Lung (tissue), 12 donors: Measurements from ENCODE around the gene SPRR4. TPM values are rescaled to one million over a fixed set of nuclear protein-coding genes. Genes with fewer than 3 reads are reported as not detected.

Experiments used
- ATAC-seq: fragments of 200-7000 bp; cut with Tn5 transposase; one replicate; pipeline ENCODE4 v1.9.1; 2020; ENCODE audit warnings: moderate number of reproducible peaks; ENCODE audit not compliant: insufficient read depth, low FRiP score
- DNase-seq, 3 donors: peaks; one replicate each; pipeline ENCODE4 v3.0.0-alpha.2; 2013 to 2017
- H3K27ac ChIP-seq, 2 donors: one replicate each; pipeline ENCODE4 v1.5.1; 2013; ENCODE audit warnings: mild to moderate bottlenecking in 2 of 2, moderate library complexity in 2 of 2, control low read depth in 1 of 2, inconsistent platforms in 1 of 2, low read depth in 1 of 2, low read length in 1 of 2
- H3K27me3 ChIP-seq, 3 donors: one replicate each; pipeline ENCODE4 v1.5.1; 2013; ENCODE audit warnings: low read length in 2 of 3; ENCODE audit not compliant: control insufficient read depth in 3 of 3, insufficient read depth in 3 of 3
- H3K36me3 ChIP-seq, 4 donors: one replicate each; pipeline ENCODE4 v1.5.1; 2013; ENCODE audit warnings: low read length in 4 of 4, mild to moderate bottlenecking in 1 of 4, moderate library complexity in 1 of 4; ENCODE audit not compliant: control insufficient read depth in 4 of 4, insufficient read depth in 4 of 4
- H3K4me1 ChIP-seq, 5 donors: one replicate each; pipeline ENCODE4 v1.5.1; 2013; ENCODE audit warnings: low read length in 5 of 5, mild to moderate bottlenecking in 2 of 5, moderate library complexity in 1 of 5; ENCODE audit not compliant: control insufficient read depth in 5 of 5, insufficient read depth in 5 of 5
- H3K4me3 ChIP-seq: one replicate; pipeline ENCODE4 v1.5.1; 2013; ENCODE audit warnings: mild to moderate bottlenecking, control low read depth, moderate library complexity
- H3K9ac ChIP-seq, 2 donors: one replicate each; pipeline ENCODE4 v1.5.1; 2013; ENCODE audit warnings: low read length in 2 of 2, control low read depth in 1 of 2; ENCODE audit not compliant: insufficient read depth in 1 of 2
- H3K9me3 ChIP-seq, 4 donors: one replicate each; pipeline ENCODE4 v1.5.1; 2013; ENCODE audit warnings: low read length in 3 of 4, mild to moderate bottlenecking in 1 of 4, moderate library complexity in 1 of 4; ENCODE audit not compliant: control insufficient read depth in 4 of 4, insufficient read depth in 3 of 4
- WGBS, 2 donors: extraction: QIAGEN DNeasy Blood & Tissue Kit; methylation state at CpG; one replicate each; pipeline ENCODE4 v1.1.7; 2013; 5-methylcytosine and 5-hydroxymethylcytosine counted together
- polyA plus RNA-seq, 2 donors: library from polyadenylated mRNA; stranded (reverse); fragments of 200-250 nt; gene quantifications; one replicate each; pipeline ENCODE4 v1.2.1, GENCODE V29; 2013
- total RNA-seq, 2 donors: library from RNA; depleted of rRNA in 1 of 2; stranded (reverse); fragments of >200 nt in 1 of 2; gene quantifications; one replicate each; pipeline ENCODE4 v1.2.1, GENCODE V29; 2014 to 2021
- TF ChIP-seq, protein P1 (sequence below): IDR thresholded peaks from 2 replicates; pipeline ENCODE4 v1.5.1; 2012; ENCODE audit warnings: mild to moderate bottlenecking; ENCODE audit errors: control extremely low read depth, extremely low read depth
- donor health status: control.
- donor health status: control.
- donor health status: Bipolar disorder and iron deficiency.
- donor health status: healthy.
- donor health status: DM: yes; HTN: yes; CAD: no.

Gene SPRR4
- total and polyA plus RNA-seq, 4 donors: not detected

DNA sequence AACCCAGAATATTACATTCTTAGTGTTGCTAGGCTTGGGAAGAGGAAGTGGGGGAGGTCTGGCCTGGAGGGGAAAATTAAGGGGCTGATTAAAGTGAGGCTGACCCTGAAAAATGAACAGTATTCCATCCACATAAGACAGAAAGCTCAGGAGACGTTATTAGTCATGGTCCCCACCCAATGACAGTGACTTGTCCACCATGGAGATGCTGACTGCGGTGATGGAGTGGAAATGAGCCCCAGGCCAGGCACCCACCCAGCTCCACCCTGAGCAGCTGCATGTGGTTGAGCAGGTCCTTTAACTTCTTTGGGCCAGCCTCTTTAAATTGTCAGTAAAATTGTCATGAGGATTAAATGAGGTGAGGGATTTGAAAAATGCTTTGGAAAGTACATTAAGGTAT, 1.4 kb upstream of the SPRR4 start:
- TF ChIP-seq, protein P1, sequence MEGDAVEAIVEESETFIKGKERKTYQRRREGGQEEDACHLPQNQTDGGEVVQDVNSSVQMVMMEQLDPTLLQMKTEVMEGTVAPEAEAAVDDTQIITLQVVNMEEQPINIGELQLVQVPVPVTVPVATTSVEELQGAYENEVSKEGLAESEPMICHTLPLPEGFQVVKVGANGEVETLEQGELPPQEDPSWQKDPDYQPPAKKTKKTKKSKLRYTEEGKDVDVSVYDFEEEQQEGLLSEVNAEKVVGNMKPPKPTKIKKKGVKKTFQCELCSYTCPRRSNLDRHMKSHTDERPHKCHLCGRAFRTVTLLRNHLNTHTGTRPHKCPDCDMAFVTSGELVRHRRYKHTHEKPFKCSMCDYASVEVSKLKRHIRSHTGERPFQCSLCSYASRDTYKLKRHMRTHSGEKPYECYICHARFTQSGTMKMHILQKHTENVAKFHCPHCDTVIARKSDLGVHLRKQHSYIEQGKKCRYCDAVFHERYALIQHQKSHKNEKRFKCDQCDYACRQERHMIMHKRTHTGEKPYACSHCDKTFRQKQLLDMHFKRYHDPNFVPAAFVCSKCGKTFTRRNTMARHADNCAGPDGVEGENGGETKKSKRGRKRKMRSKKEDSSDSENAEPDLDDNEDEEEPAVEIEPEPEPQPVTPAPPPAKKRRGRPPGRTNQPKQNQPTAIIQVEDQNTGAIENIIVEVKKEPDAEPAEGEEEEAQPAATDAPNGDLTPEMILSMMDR: no peak
- no peak for DNase-seq
- Histone ChIP-seq H3K27me3 (peaks cover 0 to 3% (median 0%) of the 10 kb centered on the region in 3 donors), H3K36me3 (no peaks in the 10 kb centered on the region), H3K4me1 (no peaks in the 10 kb centered on the region), H3K9me3 (peaks cover 0 to 6% (median 0%) of the 10 kb centered on the region in 4 donors), H3K4me3 (no peak overlapping the region), H3K9ac (no peak overlapping the region), H3K27ac (no peak overlapping the region)
- no peak for ATAC-seq
- 80 to 81% methylated on average over 2 of the region's 2 CpGs for WGBS, 2 donors

DNA sequence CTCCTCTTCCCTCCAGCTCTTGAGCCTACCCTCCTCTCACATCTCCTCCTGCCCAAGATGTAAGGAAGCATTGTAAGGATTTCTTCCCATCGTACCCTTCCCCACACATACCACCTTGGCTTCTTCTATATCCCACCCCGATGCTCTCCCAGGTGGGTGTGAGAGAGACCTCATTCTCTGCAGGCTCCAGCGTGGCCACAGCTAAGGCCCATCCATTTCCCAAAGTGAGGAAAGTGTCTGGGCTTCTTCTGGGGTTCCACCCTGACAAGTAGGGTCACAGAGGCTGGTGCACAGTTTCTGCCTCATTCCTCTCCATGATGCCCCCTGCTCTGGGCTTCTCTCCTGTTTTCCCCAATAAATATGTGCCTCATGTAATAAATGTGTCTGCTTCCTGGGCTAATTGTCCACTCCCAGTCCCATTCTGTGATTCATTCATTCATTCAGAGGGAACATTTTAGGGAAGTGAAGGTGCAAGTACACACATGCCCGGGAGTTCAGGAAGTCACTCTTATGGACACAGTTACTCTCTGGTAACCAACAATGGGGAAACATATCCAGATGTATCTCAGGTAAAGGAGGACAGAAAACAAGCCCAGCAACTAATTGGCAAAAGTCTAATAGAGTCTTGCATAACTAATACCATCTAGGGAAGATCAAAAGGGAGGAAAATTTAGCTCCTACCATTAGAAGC, 1.9 kb downstream of the SPRR4 start:
- TF ChIP-seq, protein P1: no peak
- WGBS, 2 donors: 73 to 75% methylated on average over 4 of the region's 4 CpGs
- Histone ChIP-seq H3K36me3 (no peaks in the 10 kb centered on the region), H3K27ac (no peak overlapping the region), H3K9ac (no peak overlapping the region), H3K4me3 (no peak overlapping the region), H3K4me1 (no peaks in the 10 kb centered on the region), H3K27me3 (no peaks in the 10 kb centered on the region), H3K9me3 (peaks cover 0 to 6% (median 0%) of the 10 kb centered on the region in 4 donors)
- DNase-seq (no peak), ATAC-seq (no peak)

DNA sequence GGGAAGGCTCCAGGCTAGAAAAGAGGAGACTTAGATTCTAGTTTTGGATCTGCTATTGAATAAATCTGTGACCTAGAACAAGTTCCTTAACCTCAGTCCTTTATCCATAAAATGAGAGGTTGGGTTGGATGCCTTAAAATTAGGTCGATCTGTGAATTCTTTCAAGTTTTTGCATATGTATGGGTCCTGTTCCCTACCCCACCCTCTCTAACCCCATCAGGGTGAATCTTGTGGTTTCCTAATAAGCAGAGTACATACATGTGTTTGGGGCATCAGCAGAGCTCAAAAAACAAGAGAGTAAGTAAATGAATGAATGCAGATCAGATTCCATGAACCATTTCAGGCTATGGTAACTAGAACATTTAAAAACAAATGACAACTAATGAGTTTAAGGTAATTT, 6.2 kb downstream of the SPRR4 start:
- TF ChIP-seq, protein P1: no peak
- H3K36me3 ChIP-seq: no peaks in the 10 kb centered on the region
- no peaks in the 10 kb centered on the region for H3K4me1 ChIP-seq
- no peak for ATAC-seq
- no peaks in the 10 kb centered on the region for H3K27me3 ChIP-seq
- H3K9me3 ChIP-seq: peaks cover 0 to 5% (median 0%) of the 10 kb centered on the region in 4 donors
- H3K4me3 ChIP-seq: no peak overlapping the region
- H3K9ac ChIP-seq: no peak overlapping the region
- no peak for DNase-seq
- 69 to 79% methylated on average over 1 of the region's 1 CpG for WGBS, 2 donors
- H3K27ac ChIP-seq: no peak overlapping the region

DNA sequence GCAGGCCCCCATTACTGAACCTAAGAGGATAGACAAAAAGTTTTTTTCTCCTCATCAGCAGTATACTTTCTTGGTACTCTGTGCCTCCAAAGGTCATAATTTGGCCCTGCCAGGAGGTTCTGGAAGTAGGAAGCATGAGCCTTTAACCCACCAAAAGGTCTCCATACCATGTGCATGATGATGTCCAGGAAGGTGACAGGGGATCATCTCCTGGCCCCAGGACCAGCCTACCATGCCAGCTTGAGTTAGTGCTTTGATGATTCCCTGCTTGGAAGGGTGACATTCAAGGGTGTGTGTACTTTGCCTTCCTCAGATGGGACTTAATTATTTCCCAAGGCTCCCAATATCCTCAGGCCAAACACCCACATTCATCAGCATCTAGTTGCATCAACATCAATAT, 7.2 kb downstream of the SPRR4 start:
- Histone ChIP-seq H3K36me3 (no peaks in the 10 kb centered on the region), H3K27ac (no peak overlapping the region), H3K4me1 (no peaks in the 10 kb centered on the region), H3K9me3 (peaks cover 0 to 2% (median 0%) of the 10 kb centered on the region in 4 donors), H3K27me3 (no peaks in the 10 kb centered on the region), H3K9ac (no peak overlapping the region), H3K4me3 (no peak overlapping the region)
- ATAC-seq (no peak), DNase-seq (no peak)
- TF ChIP-seq, protein P1: no peak
